HG03558 (cell line): ENCODE data around the gene CEBPB.
"Not testable (repeated sequence)": the region's sequence is repeated elsewhere in the genome, so short reads cannot be mapped to it uniquely, and the experiment has no call there.

ENCODE experiments used
- ATAC-seq: cut with Tn5 transposase; IDR thresholded peaks from one replicate; pipeline ENCODE4 v1.9.1; 2021; ENCODE audit warnings: moderate number of reproducible peaks; ENCODE audit not compliant: unreplicated experiment; ENCODE audit errors: extremely low read depth

Gene CEBPB

GRCh38 chr20:50165684-50166554 lies 24.7 kb upstream of the CEBPB start:
- ATAC-seq: peak; percentile 83

GRCh38 chr20:50169329-50169823 lies 21.3 kb upstream of the CEBPB start:
- no peak for ATAC-seq

GRCh38 chr20:50170549-50171220 lies 19.9 kb upstream of the CEBPB start:
- no peak for ATAC-seq

GRCh38 chr20:50172347-50173013 lies 18.1 kb upstream of the CEBPB start:
- no peak for ATAC-seq

GRCh38 chr20:50174456-50174855 lies 16.2 kb upstream of the CEBPB start:
- ATAC-seq: no peak

GRCh38 chr20:50175938-50176933 lies 14.4 kb upstream of the CEBPB start:
- ATAC-seq: no peak

- not testable (repeated sequence) for ATAC-seq
Observed at GRCh38 chr20:50178672-50179071, 12.0 kb upstream of the CEBPB start.

- ATAC-seq: no peak
Observed at GRCh38 chr20:50181344-50181743, 9.3 kb upstream of the CEBPB start.

- ATAC-seq: no peak
Observed at GRCh38 chr20:50182346-50182745, 8.3 kb upstream of the CEBPB start.

- no peak for ATAC-seq
Observed at GRCh38 chr20:50185426-50185825, 5.2 kb upstream of the CEBPB start.

- no peak for ATAC-seq
Observed at GRCh38 chr20:50186151-50186885, 4.3 kb upstream of the CEBPB start.

GRCh38 chr20:50186987-50187402 lies 3.6 kb upstream of the CEBPB start:
- ATAC-seq: no peak

- ATAC-seq: no peak
Observed at GRCh38 chr20:50187403-50188051, 3.1 kb upstream of the CEBPB start.

GRCh38 chr20:50188287-50188688 lies 2.3 kb upstream of the CEBPB start:
- no peak for ATAC-seq

- ATAC-seq: no peak
Observed at GRCh38 chr20:50188879-50189680, 1.6 kb upstream of the CEBPB start.

- no peak for ATAC-seq
Observed at GRCh38 chr20:50189681-50190250, 864 bp upstream of the CEBPB start.

GRCh38 chr20:50191065-50191543 lies 474 bp downstream of the CEBPB start:
- ATAC-seq: no peak
